Upper lobe of left lung (tissue), 6 donors: ENCODE measurements around the gene HAUS3. TPM values are rescaled to one million over a fixed set of nuclear protein-coding genes. Genes with fewer than 3 reads are reported as not detected.
"Not testable (repeated sequence)": the region's sequence is repeated elsewhere in the genome, so short reads cannot be mapped to it uniquely, and the experiment has no call there.

Experiments used
- ATAC-seq, 2 donors: fragments of 200-7000 bp; cut with Tn5 transposase; one replicate each; pipeline ENCODE4 v1.9.1; 2022; ENCODE audit warnings: mild to moderate bottlenecking in 2 of 2, moderate library complexity in 2 of 2; ENCODE audit not compliant: low FRiP score in 2 of 2
- DNase-seq, 2 donors: peaks; one replicate each; pipeline ENCODE4 v3.0.0-alpha.2; 2019 to 2020
- H3K27ac ChIP-seq, 4 donors: fragments of 200-600 bp; sonication (generic); one replicate each; pipeline ENCODE4 v1.5.1; 2016 to 2019
- H3K27me3 ChIP-seq, 4 donors: fragments of 200-600 bp; sonication (generic); one replicate each; pipeline ENCODE4 v1.5.1; 2017 to 2019
- H3K36me3 ChIP-seq, 4 donors: fragments of 200-600 bp; sonication (generic); one replicate each; pipeline ENCODE4 v1.5.1; 2016 to 2019
- H3K4me1 ChIP-seq, 4 donors: fragments of 200-600 bp; sonication (generic); one replicate each; pipeline ENCODE4 v1.5.1; 2018 to 2019
- H3K4me3 ChIP-seq, 4 donors: fragments of 200-600 bp; sonication (generic); one replicate each; pipeline ENCODE4 v1.5.1; 2017 to 2019; ENCODE audit warnings: mild to moderate bottlenecking in 2 of 4, moderate library complexity in 1 of 4
- H3K9me3 ChIP-seq, 4 donors: fragments of 200-600 bp; sonication (generic); one replicate each; pipeline ENCODE4 v1.5.1; 2018 to 2019
- CTCF ChIP-seq, 6 experiments: fragments of 450-650 bp in 4 of 6; fragments of 200-600 bp in 2 of 6; sonication (generic) in 2 of 6; IDR thresholded peaks; one replicate each; pipeline ENCODE4 v1.5.1; 2016 to 2019; ENCODE audit warnings: antibody characterized with exemption in 6 of 6
- EP300 ChIP-seq, 4 donors: sonication (generic); formaldehyde crosslinking; IDR thresholded peaks; one replicate each; pipeline ENCODE4 v1.5.1; 2017; ENCODE audit warnings: antibody characterized with exemption in 4 of 4, control low read depth in 2 of 4
- POLR2A ChIP-seq, 4 donors: fragments of 450-650 bp; IDR thresholded peaks; one replicate each; pipeline ENCODE4 v1.5.1; 2016 to 2017; ENCODE audit warnings: antibody characterized with exemption in 4 of 4, mild to moderate bottlenecking in 2 of 4
- POLR2AphosphoS5 ChIP-seq, 2 donors: sonication (generic); formaldehyde crosslinking; IDR thresholded peaks; one replicate each; pipeline ENCODE4 v1.5.1; 2017; ENCODE audit warnings: antibody characterized with exemption in 2 of 2
- WGBS, 2 donors: methylation state at CpG; one replicate each; pipeline ENCODE4 v1.1.5; 2017 to 2018; 5-methylcytosine and 5-hydroxymethylcytosine counted together
- total RNA-seq, 6 donors: library from RNA; depleted of rRNA in 4 of 6; stranded (reverse); fragments of >200 nt in 4 of 6; gene quantifications; one replicate each; pipeline versions ENCODE4 v1.1.0 to v1.2.1, GENCODE V29; 2016 to 2021
- donor health status: DM: no; HTN: no; CAD: no; lungs with moderate emphysema.
- donor health status: DM: no; HTN: yes; CAD: no; lungs with severe emphysema.

HAUS3 gene
- total RNA-seq, 6 donors from 2014 or later: 8.2 to 21.0 (median 12.5) TPM

GRCh38 chr4:2218436-2218835 lies 23.5 kb downstream of the HAUS3 start:
- Histone ChIP-seq H3K27ac (no peak overlapping the region), H3K4me3 (no peak overlapping the region), H3K36me3 (peaks cover 0 to 11% (median 4%) of the 10 kb centered on the region in 4 donors), H3K4me1 (peaks cover 0 to 5% (median 0%) of the 10 kb centered on the region in 4 donors), H3K9me3 (no peaks in the 10 kb centered on the region), H3K27me3 (no peaks in the 10 kb centered on the region)
- no peak for ATAC-seq
- DNase-seq: no peak
- WGBS, 2 donors: 86 to 90% methylated on average over 1 of the region's 1 CpG
- TF ChIP-seq CTCF (IDR thresholded peaks at IDR 0.05) (no peak), POLR2A (IDR thresholded peaks at IDR 0.05) (no peak), EP300 (IDR thresholded peaks at IDR 0.05) (no peak), POLR2AphosphoS5 (IDR thresholded peaks at IDR 0.05) (no peak)

- WGBS, 2 donors: 42 to 51% methylated on average over 3 of the region's 3 CpGs
- TF ChIP-seq EP300 (IDR thresholded peaks at IDR 0.05) (no peak), CTCF (IDR thresholded peaks at IDR 0.05) (no peak), POLR2A (IDR thresholded peaks at IDR 0.05) (no peak), POLR2AphosphoS5 (IDR thresholded peaks at IDR 0.05) (no peak)
- Histone ChIP-seq H3K9me3 (no peaks in the 10 kb centered on the region), H3K4me3 (no peak overlapping the region), H3K27me3 (no peaks in the 10 kb centered on the region), H3K36me3 (peaks cover 0 to 7% (median under 1%) of the 10 kb centered on the region in 4 donors), H3K4me1 (peaks cover 0 to 5% (median 0%) of the 10 kb centered on the region in 4 donors), H3K27ac (no peak overlapping the region)
- ATAC-seq: no peak
- no peak for DNase-seq
Observed at GRCh38 chr4:2217726-2218125, 24.2 kb downstream of the HAUS3 start.

- H3K9me3 ChIP-seq: no peaks in the 10 kb centered on the region
- no peak overlapping the region for H3K27ac ChIP-seq
- TF ChIP-seq POLR2A (IDR thresholded peaks at IDR 0.05) (no peak), POLR2AphosphoS5 (IDR thresholded peaks at IDR 0.05) (no peak), EP300 (IDR thresholded peaks at IDR 0.05) (no peak), CTCF (IDR thresholded peaks at IDR 0.05) (no peak)
- H3K4me1 ChIP-seq: no peaks in the 10 kb centered on the region
- H3K27me3 ChIP-seq: no peaks in the 10 kb centered on the region
- no peak overlapping the region for H3K4me3 ChIP-seq
- DNase-seq: no peak
- 69 to 87% methylated on average over 1 of the region's 1 CpG for WGBS, 2 donors
- no peak for ATAC-seq
- no peaks in the 10 kb centered on the region for H3K36me3 ChIP-seq
Observed at GRCh38 chr4:2212831-2213230, 29.1 kb downstream of the HAUS3 start.

GRCh38 chr4:2202789-2203188 lies 39.1 kb downstream of the HAUS3 start:
- H3K27ac ChIP-seq, H3K36me3 ChIP-seq, ATAC-seq, H3K27me3 ChIP-seq, DNase-seq, H3K4me3 ChIP-seq, H3K4me1 ChIP-seq, H3K9me3 ChIP-seq: not testable (repeated sequence)
- WGBS, 2 donors: 86 to 97% methylated on average over 1 of the region's 1 CpG

GRCh38 chr4:2194496-2194895 lies 47.4 kb downstream of the HAUS3 start:
- WGBS, 2 donors: 79 to 85% methylated on average over 4 of the region's 4 CpGs
- Histone ChIP-seq H3K27ac (no peak overlapping the region), H3K27me3 (no peaks in the 10 kb centered on the region), H3K4me3 (no peak overlapping the region), H3K36me3 (peaks cover 0 to 3% (median 0%) of the 10 kb centered on the region in 4 donors), H3K4me1 (no peaks in the 10 kb centered on the region), H3K9me3 (no peaks in the 10 kb centered on the region)
- DNase-seq: no peak
- TF ChIP-seq POLR2A (IDR thresholded peaks at IDR 0.05) (no peak), EP300 (IDR thresholded peaks at IDR 0.05) (no peak), POLR2AphosphoS5 (IDR thresholded peaks at IDR 0.05) (no peak)
- ATAC-seq: no peak

- no peak for ATAC-seq
Observed at GRCh38 chr4:2193326-2193725, 48.6 kb downstream of the HAUS3 start.

More at GRCh38 chr4:2193326-2193725, 48.6 kb downstream of the HAUS3 start:
- Histone ChIP-seq H3K9me3 (no peaks in the 10 kb centered on the region), H3K4me3 (no peak overlapping the region), H3K36me3 (peaks cover 0 to 3% (median 0%) of the 10 kb centered on the region in 4 donors), H3K27ac (no peak overlapping the region), H3K27me3 (no peaks in the 10 kb centered on the region), H3K4me1 (no peaks in the 10 kb centered on the region)
- TF ChIP-seq EP300 (IDR thresholded peaks at IDR 0.05) (no peak), CTCF (IDR thresholded peaks at IDR 0.05) (no peak), POLR2AphosphoS5 (IDR thresholded peaks at IDR 0.05) (no peak)
- DNase-seq: no peak
- 76 to 79% methylated on average over 7 of the region's 7 CpGs for WGBS, 2 donors
